Measurements from ENCODE around the gene GIMAP5. TPM values are rescaled to one million over a fixed set of nuclear protein-coding genes. Genes with fewer than 3 reads are reported as not detected.
A peak's percentile ranks its signal among the peaks of the same experiment; 100 is the strongest.

The GIMAP5 gene
- total and polyA plus RNA-seq, 2 of the 13 experiments (the other 11 are each of a cell fraction or from before 2014, with no cell fraction given), result not detected

DNA sequence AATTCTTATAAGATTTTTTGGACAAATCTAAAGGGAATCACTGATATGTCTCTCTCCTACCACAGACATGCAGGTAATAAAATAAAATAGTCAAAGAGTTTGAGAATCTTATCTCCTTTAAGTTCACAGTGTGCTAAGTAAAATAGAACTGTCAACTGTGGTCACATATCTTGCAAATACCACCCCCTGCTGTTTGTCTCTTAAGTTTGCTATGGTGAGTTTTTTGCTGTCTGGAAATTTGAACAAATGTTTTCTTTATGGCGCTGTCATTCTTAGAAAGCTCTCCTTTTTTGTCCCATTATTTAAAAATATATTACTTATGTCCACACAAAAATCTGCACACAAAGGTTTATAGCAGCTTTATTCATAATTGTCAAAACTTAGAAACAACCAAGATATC, 19.6 kb downstream of the GIMAP5 start:
- intact Hi-C loops (cut with micrococcal nuclease; ENCODE audit: unreplicated experiment), result loop anchor here (1.0 kb wide), 1 partner anchor 309 kb away; no protein-coding TSS in a partner anchor
- FAIRE-seq, result no peak
- in situ Hi-C loops (cut with HindIII; ENCODE audit: extremely low pct_ligation_motif_present, low pct_unique_long_range_greater_than_20kb), result loop anchor here (5.0 to 25.0 kb wide), 2 partner anchors 310 to 470 kb away; no protein-coding TSS in a partner anchor
- DNase-seq (ENCODE audit: low spot score), result no peak
- TF ChIP-seq SMC3 (IDR thresholded peaks at IDR 0.05; ENCODE audit: low read length), result peak; percentile 28; the same call in 1 of the 2 replicates
- TF ChIP-seq, protein P1, sequence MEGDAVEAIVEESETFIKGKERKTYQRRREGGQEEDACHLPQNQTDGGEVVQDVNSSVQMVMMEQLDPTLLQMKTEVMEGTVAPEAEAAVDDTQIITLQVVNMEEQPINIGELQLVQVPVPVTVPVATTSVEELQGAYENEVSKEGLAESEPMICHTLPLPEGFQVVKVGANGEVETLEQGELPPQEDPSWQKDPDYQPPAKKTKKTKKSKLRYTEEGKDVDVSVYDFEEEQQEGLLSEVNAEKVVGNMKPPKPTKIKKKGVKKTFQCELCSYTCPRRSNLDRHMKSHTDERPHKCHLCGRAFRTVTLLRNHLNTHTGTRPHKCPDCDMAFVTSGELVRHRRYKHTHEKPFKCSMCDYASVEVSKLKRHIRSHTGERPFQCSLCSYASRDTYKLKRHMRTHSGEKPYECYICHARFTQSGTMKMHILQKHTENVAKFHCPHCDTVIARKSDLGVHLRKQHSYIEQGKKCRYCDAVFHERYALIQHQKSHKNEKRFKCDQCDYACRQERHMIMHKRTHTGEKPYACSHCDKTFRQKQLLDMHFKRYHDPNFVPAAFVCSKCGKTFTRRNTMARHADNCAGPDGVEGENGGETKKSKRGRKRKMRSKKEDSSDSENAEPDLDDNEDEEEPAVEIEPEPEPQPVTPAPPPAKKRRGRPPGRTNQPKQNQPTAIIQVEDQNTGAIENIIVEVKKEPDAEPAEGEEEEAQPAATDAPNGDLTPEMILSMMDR (CRISPR knock-in tag; IDR thresholded peaks at IDR 0.05), result peak; percentile 34; the same call in 1 of the 2 replicates
- TF ChIP-seq STAG1 (CRISPR knock-in tag; IDR thresholded peaks at IDR 0.05), result peak; percentile 50
- TF ChIP-seq, protein P2, sequence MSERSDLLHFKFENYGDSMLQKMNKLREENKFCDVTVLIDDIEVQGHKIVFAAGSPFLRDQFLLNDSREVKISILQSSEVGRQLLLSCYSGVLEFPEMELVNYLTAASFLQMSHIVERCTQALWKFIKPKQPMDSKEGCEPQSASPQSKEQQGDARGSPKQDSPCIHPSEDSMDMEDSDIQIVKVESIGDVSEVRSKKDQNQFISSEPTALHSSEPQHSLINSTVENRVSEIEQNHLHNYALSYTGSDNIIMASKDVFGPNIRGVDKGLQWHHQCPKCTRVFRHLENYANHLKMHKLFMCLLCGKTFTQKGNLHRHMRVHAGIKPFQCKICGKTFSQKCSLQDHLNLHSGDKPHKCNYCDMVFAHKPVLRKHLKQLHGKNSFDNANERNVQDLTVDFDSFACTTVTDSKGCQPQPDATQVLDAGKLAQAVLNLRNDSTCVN (CRISPR knock-in tag; IDR thresholded peaks at IDR 0.05; ENCODE audit: borderline replicate concordance), result no peak
- no peak overlapping the region for H3K27ac ChIP-seq (ENCODE audit: extremely low read length, insufficient read depth, low read length)
- no peak overlapping the region for H3K4me3 ChIP-seq (replicated peaks in 1 of 3; ENCODE audit: insufficient read depth in 1 of 3, low read depth in 2 of 3, low read length in 3 of 3)
- 3% methylated on average over 1 of the region's 1 CpG for WGBS (ENCODE audit: low lambda C conversion rate)
- H4K20me1 ChIP-seq (ENCODE audit: insufficient read depth, low read length), result no peaks in the 10 kb centered on the region
- H3K9ac ChIP-seq (ENCODE audit: insufficient read depth, low read depth, low read length), result no peak overlapping the region
- no peaks in the 10 kb centered on the region for H3K36me3 ChIP-seq (replicated peaks in 1 of 2; ENCODE audit: control insufficient read depth in 1 of 2, insufficient read depth in 2 of 2, low read length in 2 of 2)
- H3K79me2 ChIP-seq (ENCODE audit: insufficient read depth, low read length), result no peaks in the 10 kb centered on the region
- H3K4me2 ChIP-seq (ENCODE audit: low read depth, low read length), result no peak overlapping the region
- no peaks in the 10 kb centered on the region for H3K27me3 ChIP-seq (ENCODE audit: control insufficient read depth in 1 of 2, insufficient read depth in 2 of 2, low read length in 2 of 2)
- no peaks in the 10 kb centered on the region for H3K9me3 ChIP-seq (ENCODE audit: low read length)
- H3K4me1 ChIP-seq (ENCODE audit: insufficient read depth, low read length), result no peaks in the 10 kb centered on the region
- POLR2A ChIA-PET, result no interaction called here
- no TSS peak for BruUV-seq (replicated peaks)
- CTCF ChIA-PET (ENCODE audit: low intra/inter-chr PET ratio, low total read pairs), result interaction anchor here (0.8 to 1.4 kb wide), 2 partner anchors 306 to 308 kb away, joined by 4 to 6 read pairs; partner anchors contain the start of gene GIMAP8
- H2AFZ ChIP-seq (ENCODE audit: low read length), result no peak overlapping the region
- ATAC-seq, result no peak

DNA sequence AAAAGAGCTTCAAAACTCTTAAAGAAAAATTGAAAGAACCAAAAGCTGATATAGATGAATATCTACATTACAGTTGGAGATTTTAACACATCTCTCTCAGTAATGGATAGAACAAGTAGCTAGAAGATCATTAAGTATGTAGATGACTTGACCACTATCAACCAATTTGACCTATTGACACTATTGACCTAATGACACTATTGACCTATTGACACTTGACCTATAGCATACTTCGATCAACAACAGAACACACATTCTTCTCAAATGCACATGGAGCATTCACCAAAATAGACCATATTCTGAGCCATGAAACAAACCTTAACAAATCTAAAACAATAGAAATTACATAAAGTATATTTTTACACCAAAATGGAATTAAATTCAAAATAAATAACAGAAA, 22.3 kb downstream of the GIMAP5 start:
- no peak overlapping the region for H3K4me2 ChIP-seq (ENCODE audit: low read depth, low read length)
- no peaks in the 10 kb centered on the region for H3K79me2 ChIP-seq (ENCODE audit: insufficient read depth, low read length)
- no TSS peak for BruUV-seq (replicated peaks)
- no peak for DNase-seq (ENCODE audit: low spot score)
- H3K4me3 ChIP-seq (replicated peaks in 1 of 3; ENCODE audit: insufficient read depth in 1 of 3, low read depth in 2 of 3, low read length in 3 of 3), result no peak overlapping the region
- no peak for TF ChIP-seq ZBTB21 (CRISPR knock-in tag; IDR thresholded peaks at IDR 0.05)
- TF ChIP-seq ZNF549 (CRISPR knock-in tag; IDR thresholded peaks at IDR 0.05), result no peak
- TF ChIP-seq RXRB (CRISPR knock-in tag; IDR thresholded peaks at IDR 0.05; ENCODE audit: borderline replicate concordance), result no peak
- no peak for TF ChIP-seq TGIF2 (CRISPR knock-in tag; IDR thresholded peaks at IDR 0.05)
- no peak for TF ChIP-seq ZNF816 (CRISPR knock-in tag; IDR thresholded peaks at IDR 0.05; ENCODE audit: borderline replicate concordance)
- no peak for ATAC-seq
- FAIRE-seq, result no peak
- in situ Hi-C loops (cut with HindIII; ENCODE audit: extremely low pct_ligation_motif_present, low pct_unique_long_range_greater_than_20kb), result loop anchor here (5.0 to 25.0 kb wide), 2 partner anchors 312 to 472 kb away; no protein-coding TSS in a partner anchor
- ChIA-PET POLR2A (no interaction called here), CTCF (ENCODE audit: low intra/inter-chr PET ratio, low total read pairs) (no interaction called here)
- H3K27ac ChIP-seq (ENCODE audit: extremely low read length, insufficient read depth, low read length), result no peak overlapping the region
- no peaks in the 10 kb centered on the region for H3K4me1 ChIP-seq (ENCODE audit: insufficient read depth, low read length)
- H3K36me3 ChIP-seq (replicated peaks in 1 of 2; ENCODE audit: control insufficient read depth in 1 of 2, insufficient read depth in 2 of 2, low read length in 2 of 2), result no peaks in the 10 kb centered on the region
- H3K9me3 ChIP-seq (ENCODE audit: low read length), result no peaks in the 10 kb centered on the region
- H2AFZ ChIP-seq (ENCODE audit: low read length), result no peak overlapping the region
- 0% methylated on average over 1 of the region's 1 CpG for WGBS (ENCODE audit: low lambda C conversion rate)
- no peak overlapping the region for H3K9ac ChIP-seq (ENCODE audit: insufficient read depth, low read depth, low read length)
- no peaks in the 10 kb centered on the region for H4K20me1 ChIP-seq (ENCODE audit: insufficient read depth, low read length)
- intact Hi-C loops (cut with micrococcal nuclease; ENCODE audit: unreplicated experiment), result no loop called here
- H3K27me3 ChIP-seq (ENCODE audit: control insufficient read depth in 1 of 2, insufficient read depth in 2 of 2, low read length in 2 of 2), result no peaks in the 10 kb centered on the region
